PC-3 (cell line): Measurements from ENCODE around the gene MGAT5. TPM values are rescaled to one million over a fixed set of nuclear protein-coding genes. Genes with fewer than 3 reads are reported as not detected.

ENCODE experiments used
- ATAC-seq: fragments of 200-7000 bp; cut with Tn5 transposase; 2 replicates; pipeline ENCODE4 v1.9.1; 2020; ENCODE audit warnings: mild to moderate bottlenecking, moderate library complexity
- BruUV-seq: library from RNA; stranded (reverse); fragments of 400-500 nt; replicated peaks from 2 replicates; lab custom pipeline; 2021; lab: Mats Ljungman, UMichigan
- CTCF ChIA-PET: fragments of 300-600 bp; sonication (Branson Sonifier 250); formaldehyde crosslinking; loops from one replicate; lab custom pipeline; 2022; ENCODE audit warnings: antibody characterized with exemption; lab: Charles Lee
- POLR2A ChIA-PET: fragments of 300-600 bp; sonication (Branson Sonifier 250); formaldehyde crosslinking; loops from one replicate; lab custom pipeline; 2022; ENCODE audit warnings: antibody characterized with exemption; ENCODE audit not compliant: unreplicated experiment; lab: Charles Lee
- DNase-seq: peaks from one replicate; pipeline ENCODE4 v3.0.0-alpha.2; 2015
- H2AFZ ChIP-seq: fragments of 300-600 bp; sonication (generic); 2 replicates; pipeline ENCODE4 v1.6.0; 2016; ENCODE audit warnings: antibody characterized with exemption, low read length
- H3F3A ChIP-seq: fragments of 300-600 bp; sonication (generic); one replicate; pipeline ENCODE4 v1.6.0; 2017; ENCODE audit warnings: antibody characterized with exemption, low read length, control low read depth, mild to moderate bottlenecking; ENCODE audit not compliant: unreplicated experiment
- H3K27ac ChIP-seq: fragments of 300-600 bp; sonication (generic); 2 replicates; pipeline ENCODE4 v1.5.1; 2016; ENCODE audit warnings: mild to moderate bottlenecking, low read length
- H3K27me3 ChIP-seq: fragments of 300-600 bp; sonication (generic); 2 replicates; pipeline ENCODE4 v1.6.1; 2016; ENCODE audit warnings: low read length, mixed read lengths
- H3K36me3 ChIP-seq: fragments of 300-600 bp; sonication (generic); 2 replicates; pipeline ENCODE4 v1.6.1; 2016; ENCODE audit warnings: low read depth, mixed run types, low read length, mixed read lengths
- H3K4me1 ChIP-seq: fragments of 300-600 bp; sonication (generic); 2 replicates; pipeline ENCODE4 v1.5.1; 2016; ENCODE audit warnings: low read length; ENCODE audit not compliant: insufficient read depth
- H3K4me2 ChIP-seq: fragments of 300-600 bp; sonication (generic); 2 replicates; pipeline ENCODE4 v1.6.0; 2016; ENCODE audit warnings: low read length
- H3K4me3 ChIP-seq: fragments of 300-600 bp; sonication (generic); 2 replicates; pipeline ENCODE4 v1.5.1; 2016; ENCODE audit warnings: mild to moderate bottlenecking, low read length, mixed read lengths
- H3K79me2 ChIP-seq: fragments of 300-600 bp; sonication (generic); 2 replicates; pipeline ENCODE4 v1.6.1; 2017; ENCODE audit warnings: low read length, mixed read lengths
- H3K9ac ChIP-seq: fragments of 300-600 bp; sonication (generic); 2 replicates; pipeline ENCODE4 v1.6.0; 2016; ENCODE audit warnings: mild to moderate bottlenecking, low read length
- H3K9me2 ChIP-seq: fragments of 300-600 bp; sonication (generic); replicated peaks from 2 replicates; pipeline ENCODE4 v1.6.1; 2016; ENCODE audit warnings: mixed run types, low read length, mixed read lengths
- H3K9me3 ChIP-seq: fragments of 300-600 bp; sonication (generic); 2 replicates; pipeline ENCODE4 v1.6.1; 2016; ENCODE audit warnings: low read length, mixed read lengths
- H4K20me1 ChIP-seq: fragments of 300-600 bp; sonication (generic); 2 replicates; pipeline ENCODE4 v1.6.1; 2016; ENCODE audit warnings: low read length, mixed read lengths
- CTCF ChIP-seq: fragments of 300-600 bp; sonication (generic); conservative IDR thresholded peaks from 2 replicates; pipeline ENCODE4 v1.5.1; 2017; ENCODE audit warnings: antibody characterized with exemption, low read depth, mild to moderate bottlenecking, low read length
- EZH2 ChIP-seq: fragments of 300-600 bp; sonication (generic); IDR thresholded peaks from one replicate; pipeline ENCODE4 v1.6.1; 2017; ENCODE audit warnings: antibody characterized with exemption, mild to moderate bottlenecking, low read length; ENCODE audit not compliant: unreplicated experiment
- EZH2phosphoT487 ChIP-seq: fragments of 300-600 bp; sonication (generic); IDR thresholded peaks from 2 replicates; pipeline ENCODE4 v1.6.1; 2018; ENCODE audit warnings: mild to moderate bottlenecking, antibody characterized with exemption, low read length, borderline replicate concordance
- intact Hi-C: fragments of 100-400 bp; cut with micrococcal nuclease; formaldehyde crosslinking; loops from 2 replicates; pipeline ENCODE4 v1.9.0; 2023
- total RNA-seq: library from RNA; depleted of rRNA; stranded (reverse); fragments of >200 nt; gene quantifications from 2 replicates; pipeline ENCODE4 v1.2.3, GENCODE V29; 2014

Gene MGAT5
- total RNA-seq, 1 experiment from 2014 or later = 33.8 TPM

- BruUV-seq = no TSS peak
- Histone ChIP-seq H3K9me3 (no peaks in the 10 kb centered on the region), H3K4me3 (no peak overlapping the region), H2AFZ (no peak overlapping the region), H3K36me3 (no peaks in the 10 kb centered on the region), H3K27ac (no peak overlapping the region), H3K9me2 (no peaks in the 10 kb centered on the region), H3K9ac (no peak overlapping the region), H4K20me1 (no peaks in the 10 kb centered on the region; the same call in 1 of the 2 replicates), H3K4me2 (no peak overlapping the region), H3K79me2 (peaks cover 25% of the 10 kb centered on the region; the same call in 1 of the 2 replicates), H3K27me3 (no peaks in the 10 kb centered on the region), H3K4me1 (peaks cover 34% of the 10 kb centered on the region), H3F3A (peaks cover 8% of the 10 kb centered on the region)
- DNase-seq = no peak
- ChIA-PET POLR2A (no interaction called here), CTCF (no interaction called here)
- TF ChIP-seq CTCF = no peak
- intact Hi-C loops = no loop called here
- no peak for ATAC-seq
These were observed 18.2 kb upstream of the MGAT5 start for GRCh38 chr2:134235510-134236144.

GRCh38 chr2:134238371-134238770, 15.5 kb upstream of the MGAT5 start:
- CTCF ChIA-PET = no interaction called here
- H3K9me2 ChIP-seq = no peaks in the 10 kb centered on the region
- BruUV-seq = no TSS peak
- H2AFZ ChIP-seq = no peak overlapping the region
- no peaks in the 10 kb centered on the region for H3K9me3 ChIP-seq
- DNase-seq (no peak), ATAC-seq (no peak)
- H3K36me3 ChIP-seq = no peaks in the 10 kb centered on the region
- H3K27ac ChIP-seq = no peak overlapping the region
- H3K4me3 ChIP-seq = no peak overlapping the region
- H3K4me1 ChIP-seq = peaks cover 10% of the 10 kb centered on the region
- H3K9ac ChIP-seq = no peak overlapping the region
- TF ChIP-seq EZH2phosphoT487 = no peak
- no peak for TF ChIP-seq EZH2
- no peak for TF ChIP-seq CTCF
- no peak overlapping the region for H3K4me2 ChIP-seq
- no peaks in the 10 kb centered on the region for H3F3A ChIP-seq
- POLR2A ChIA-PET = no interaction called here
- no peaks in the 10 kb centered on the region for H4K20me1 ChIP-seq
- peaks cover 20% of the 10 kb centered on the region; the same call in 1 of the 2 replicates for H3K79me2 ChIP-seq
- intact Hi-C loops = no loop called here
- H3K27me3 ChIP-seq = no peaks in the 10 kb centered on the region

GRCh38 chr2:134240061-134240460, 13.8 kb upstream of the MGAT5 start:
- no peak overlapping the region for H3K4me3 ChIP-seq
- H3K9ac ChIP-seq = no peak overlapping the region
- no peaks in the 10 kb centered on the region for H3K36me3 ChIP-seq
- H3K9me2 ChIP-seq = no peaks in the 10 kb centered on the region
- no peak overlapping the region for H2AFZ ChIP-seq
- DNase-seq (no peak), ATAC-seq (no peak)
- H3K27me3 ChIP-seq = no peaks in the 10 kb centered on the region
- H3K79me2 ChIP-seq = peaks cover 6% of the 10 kb centered on the region; the same call in 1 of the 2 replicates
- H3K27ac ChIP-seq = no peak overlapping the region
- no peak for TF ChIP-seq EZH2
- no peak for TF ChIP-seq CTCF
- TF ChIP-seq EZH2phosphoT487 = no peak
- H4K20me1 ChIP-seq = no peaks in the 10 kb centered on the region
- no peaks in the 10 kb centered on the region for H3K4me1 ChIP-seq
- CTCF ChIA-PET = no interaction called here
- intact Hi-C loops = no loop called here
- no peaks in the 10 kb centered on the region for H3F3A ChIP-seq
- no peak overlapping the region for H3K4me2 ChIP-seq
- POLR2A ChIA-PET = no interaction called here
- no peaks in the 10 kb centered on the region for H3K9me3 ChIP-seq
- BruUV-seq = no TSS peak
